ENCODE measurements around the gene MRPL37. TPM values are rescaled to one million over a fixed set of nuclear protein-coding genes. Genes with fewer than 3 reads are reported as not detected.

MRPL37 gene
- total and polyA plus RNA-seq, 2 of the 8 experiments (the other 6 are each of a cell fraction or from before 2014, with no cell fraction given), result 45.5 to 126 TPM

DNA sequence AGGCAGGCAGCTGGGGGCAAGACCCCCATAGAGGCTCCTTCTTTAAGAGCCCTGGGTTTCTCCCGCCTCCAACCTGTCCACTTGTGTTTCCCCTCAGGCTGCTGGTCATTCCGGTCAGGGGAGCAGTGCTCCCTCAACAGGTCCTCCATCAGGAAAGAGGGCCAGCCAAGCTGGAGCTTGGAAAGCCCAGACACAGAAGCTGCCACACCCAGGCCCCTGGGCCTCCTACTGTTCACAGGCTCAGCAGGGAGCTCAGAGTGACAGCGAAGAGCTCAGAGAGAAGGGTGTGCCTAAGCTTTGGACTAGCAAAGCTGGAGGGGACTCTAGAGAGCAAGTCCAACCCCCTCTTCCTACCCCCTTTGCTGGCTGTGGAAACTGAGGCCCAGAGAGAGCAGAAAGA is 36.9 kb upstream of the MRPL37 start (continued):
- TF ChIP-seq RAD21 (IDR thresholded peaks at IDR 0.05 in 1 of 2, conservative IDR thresholded peaks at IDR 0.05 in 1 of 2; ENCODE audit: low read depth in 2 of 2, low read length in 2 of 2) (no peak), SIRT6 (IDR thresholded peaks at IDR 0.05; ENCODE audit: low read length) (no peak), SUZ12 (IDR thresholded peaks at IDR 0.05; ENCODE audit: low read length) (no peak), TEAD4 (IDR thresholded peaks at IDR 0.05; ENCODE audit: low read depth, low read length) (no peak)

Data from H1 (cell line).